Stimulated activated CD4-positive, alpha-beta T cell treated with anti-CD3 and anti-CD28 coated beads, Interleukin-2, amount 100 ng/mL, for 48 hours (primary cell): ENCODE data around the gene TXNL1.
"Not testable (repeated sequence)": the region's sequence is repeated elsewhere in the genome, so short reads cannot be mapped to it uniquely, and the experiment has no call there.

ENCODE experiments used
- DNase-seq, 2 donors: peaks; one replicate each; pipeline ENCODE4 v3.0.0-alpha.2; 2020

TXNL1 gene

DNA sequence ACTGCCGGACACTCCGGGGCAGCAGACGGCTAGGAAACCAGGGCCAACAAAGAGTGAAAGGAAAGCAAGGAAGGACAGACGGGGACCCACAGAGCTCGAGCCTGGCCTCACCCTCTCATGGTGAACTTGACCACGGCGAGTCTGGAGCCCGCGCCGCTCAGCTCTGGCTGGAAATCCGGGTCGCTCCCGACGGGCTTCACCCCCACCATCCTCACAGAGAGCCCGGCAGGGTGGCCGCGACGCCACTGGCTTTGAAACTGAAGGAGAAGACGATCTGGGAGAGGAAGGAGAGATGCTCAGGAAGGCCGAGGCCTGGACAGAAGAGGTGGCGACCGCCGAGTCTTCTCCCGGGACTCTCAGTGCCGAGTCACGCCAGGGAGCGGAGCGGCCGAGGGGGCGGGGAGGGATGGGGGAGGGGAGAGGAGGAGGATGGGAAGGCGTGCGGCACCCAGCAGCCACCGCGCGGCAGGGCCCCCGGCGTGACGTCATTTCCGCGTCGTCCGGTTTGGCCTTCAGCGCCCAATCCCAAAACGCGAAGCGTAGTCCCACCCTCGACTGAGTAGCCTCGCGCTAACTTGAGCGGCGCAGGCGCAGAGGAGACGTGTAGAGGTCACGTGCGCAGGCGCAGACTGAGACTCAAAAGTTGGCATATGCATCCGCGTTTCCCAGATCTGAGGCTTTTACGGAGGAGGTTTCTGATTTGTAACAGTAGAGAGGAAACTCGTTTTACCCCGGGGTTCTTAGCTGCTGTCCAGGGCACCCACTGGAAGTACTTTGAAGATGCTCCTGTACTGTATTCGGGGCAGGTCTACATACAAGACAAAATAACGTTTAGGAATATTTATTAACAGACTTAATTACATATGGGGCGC is at the start of gene TXNL1:
TXNL1 (minus strand) TSS at position 361 of the 872 bp plus-strand sequence; CDS start at position 209, 152 bp downstream.
- peak; percentile 99 for DNase-seq

- DNase-seq = no peak
Observed at GRCh38 chr18:56684277-56684676, 45.9 kb upstream of the TXNL1 start.

DNA sequence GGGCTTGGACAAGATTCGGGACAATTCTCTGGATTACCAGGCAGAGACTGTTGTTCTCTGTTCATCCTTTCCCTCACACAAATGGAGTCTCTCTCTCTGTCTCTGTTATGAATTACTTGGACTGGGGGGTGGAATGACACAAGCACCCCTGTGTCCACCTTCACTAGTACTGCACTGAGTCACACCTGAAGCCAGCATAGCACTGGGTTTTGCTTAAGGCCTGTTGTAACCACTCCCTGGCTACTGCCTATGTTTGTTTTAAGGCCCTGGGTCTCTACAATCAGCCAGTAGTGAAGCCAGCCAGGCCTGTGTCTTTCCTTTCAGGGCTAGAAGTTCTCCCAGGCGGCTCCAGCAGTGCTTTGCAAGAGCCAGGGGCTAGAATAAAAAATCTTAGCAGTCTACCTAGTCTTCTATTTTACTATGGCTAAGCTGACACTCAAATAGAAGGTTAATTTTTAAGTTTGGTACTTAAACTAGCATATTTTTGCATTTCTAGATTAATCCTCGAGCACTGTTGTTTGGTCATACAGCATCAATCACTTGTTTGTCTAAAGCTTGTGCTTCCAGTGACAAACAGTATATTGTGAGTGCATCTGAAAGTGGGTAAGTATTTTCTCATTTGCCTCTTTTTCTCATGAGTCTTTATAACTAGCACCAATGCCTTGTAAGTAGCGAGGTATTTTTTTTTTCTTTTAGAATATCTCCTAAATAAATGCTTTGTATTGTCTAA is 40.6 kb upstream of the TXNL1 start:
- no peak for DNase-seq

DNA sequence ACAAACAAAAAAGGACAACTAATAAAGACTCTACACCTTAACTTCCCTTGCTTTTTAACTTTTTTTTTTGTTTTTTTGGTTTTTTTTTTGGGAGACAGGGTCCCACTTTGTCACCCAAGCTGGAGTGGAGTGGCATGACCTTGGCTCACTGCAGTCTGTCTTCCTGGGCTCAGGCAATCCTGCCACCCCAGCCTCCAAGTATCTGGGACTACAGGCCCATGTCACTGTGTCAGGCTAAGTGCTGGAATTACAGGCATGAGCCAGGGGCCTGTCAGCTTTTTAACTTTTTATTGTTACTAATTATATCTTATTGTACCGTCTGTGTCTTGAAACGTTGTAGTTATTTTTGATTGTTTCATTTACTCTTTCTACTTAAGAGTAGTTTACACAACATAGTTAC is 38.2 kb upstream of the TXNL1 start:
- DNase-seq = no peak

- DNase-seq = no peak
Observed at GRCh38 chr18:56672981-56673380, 34.6 kb upstream of the TXNL1 start.

DNA sequence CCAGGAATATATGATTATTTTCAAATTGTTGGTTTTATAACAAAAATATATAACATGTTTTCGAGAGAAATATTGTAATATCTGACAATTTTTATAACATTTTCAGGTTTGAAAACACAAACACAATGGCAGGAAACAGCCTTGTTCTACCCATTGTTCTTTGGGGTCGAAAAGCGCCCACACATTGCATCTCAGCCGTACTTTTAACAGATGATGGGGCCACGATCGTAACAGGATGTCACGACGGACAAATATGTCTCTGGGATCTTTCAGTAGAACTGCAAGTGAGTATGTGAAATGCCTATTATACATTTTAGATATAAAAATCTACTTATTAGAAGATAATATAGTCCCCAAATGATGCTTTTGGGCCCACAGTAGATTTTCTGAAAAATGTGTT is 34.0 kb upstream of the TXNL1 start:
- no peak for DNase-seq

DNA sequence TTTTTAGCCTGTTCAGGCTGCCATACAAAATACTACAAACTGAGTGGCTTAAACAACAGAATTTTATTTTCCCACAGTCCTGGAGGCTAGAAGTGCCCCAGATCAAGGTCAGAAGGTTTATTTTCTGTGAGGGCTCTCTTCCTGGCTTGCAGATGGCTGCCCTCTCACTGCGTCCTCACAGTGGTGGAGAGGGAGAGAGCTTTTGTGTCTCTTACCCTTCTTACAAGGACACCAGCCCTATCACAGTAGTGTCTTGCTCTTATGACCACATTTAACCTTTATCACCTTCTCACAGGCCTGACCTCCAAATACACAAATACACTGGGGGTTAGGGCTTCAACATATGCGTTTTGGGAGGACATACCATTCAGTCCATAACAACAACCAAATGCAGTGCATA is 24.5 kb upstream of the TXNL1 start:
- DNase-seq = no peak

DNA sequence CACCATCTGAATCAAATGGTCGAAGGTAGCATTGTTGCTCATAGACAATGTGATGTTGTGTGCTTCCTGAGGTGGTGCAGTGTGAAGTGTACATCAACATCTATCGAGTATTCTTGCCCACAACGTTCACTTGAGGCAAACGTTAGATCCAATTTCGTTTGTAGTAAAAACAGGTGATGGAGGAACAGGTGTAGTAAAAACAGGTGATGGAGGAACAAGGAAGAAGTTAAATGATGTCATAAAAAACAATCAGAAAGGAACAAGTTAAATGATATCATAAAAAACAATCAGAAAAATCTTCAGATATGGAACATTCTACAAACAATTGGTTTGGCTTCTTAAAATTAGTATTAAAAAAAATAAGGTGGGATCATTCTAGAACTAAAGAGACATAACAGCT is 24.1 kb upstream of the TXNL1 start:
- no peak for DNase-seq

DNA sequence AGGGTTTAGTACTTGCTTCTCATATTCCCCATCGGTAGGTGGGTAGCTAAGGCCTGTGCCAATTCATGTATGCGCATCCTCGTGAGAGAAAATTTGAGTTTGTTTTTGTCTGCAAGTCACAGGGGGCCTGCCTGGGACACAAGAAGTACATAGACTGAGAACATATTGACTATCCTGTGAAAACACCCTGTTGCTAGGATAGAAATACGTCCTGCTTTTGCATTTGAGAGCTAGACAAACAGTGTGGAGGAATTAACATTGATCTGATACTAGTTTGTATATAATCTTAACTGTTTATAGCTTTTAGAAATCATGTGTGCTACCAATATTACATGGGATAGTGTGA is 23.6 kb upstream of the TXNL1 start:
- DNase-seq = no peak

DNA sequence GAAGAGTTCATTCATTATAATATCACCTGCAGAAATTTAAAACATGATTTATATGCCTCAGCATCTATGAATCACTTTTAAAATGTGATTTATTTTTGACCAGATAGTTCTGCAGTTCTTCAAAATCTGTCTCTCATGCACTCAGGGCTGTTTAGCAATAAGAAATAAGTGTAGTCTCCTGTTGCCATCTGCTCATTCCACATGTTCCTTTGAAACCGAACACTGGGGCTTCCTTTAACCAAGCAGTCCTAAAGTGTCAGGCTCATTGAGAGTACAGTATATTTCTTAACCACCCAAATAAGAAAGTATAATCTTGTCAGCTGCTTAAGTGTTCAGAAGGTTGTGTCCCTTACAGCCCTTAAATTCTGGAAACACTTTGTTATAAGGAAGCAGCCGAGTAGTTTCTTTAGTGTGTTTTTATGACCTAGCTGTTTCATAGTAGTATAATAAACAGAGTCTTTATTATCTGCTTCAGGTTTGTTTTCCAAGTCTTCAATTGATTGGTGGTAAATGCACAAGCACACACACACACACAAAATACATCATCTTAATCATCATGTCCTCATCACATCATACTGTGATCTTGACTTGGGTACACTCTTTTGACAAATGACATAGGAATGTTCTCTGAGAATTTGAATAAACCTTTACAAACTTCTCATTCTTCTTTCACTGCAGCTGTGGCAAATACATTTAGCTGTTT is 23.1 kb upstream of the TXNL1 start:
- DNase-seq = no peak

DNA sequence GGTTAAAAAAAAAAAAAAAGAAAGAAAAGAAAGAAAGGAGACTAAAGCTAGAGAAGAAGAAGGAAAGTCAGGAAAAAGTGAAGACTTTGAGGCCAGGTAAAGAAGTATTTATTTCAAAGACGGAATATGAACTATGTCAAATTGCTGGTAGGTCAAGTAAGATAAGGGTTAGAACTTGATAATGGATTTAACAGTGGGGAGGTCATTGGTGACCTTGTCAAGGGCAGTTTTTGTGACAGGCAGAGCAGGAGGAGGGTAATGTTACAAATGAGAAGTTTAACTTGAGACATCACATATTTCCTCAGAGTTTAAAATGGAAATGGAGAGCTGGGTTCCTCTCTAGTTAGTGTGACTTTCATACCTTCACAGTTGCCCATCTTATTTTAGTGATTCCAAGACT is 22.3 kb upstream of the TXNL1 start:
- no peak for DNase-seq

GRCh38 chr18:56659111-56659510 is 20.7 kb upstream of the TXNL1 start:
- no peak for DNase-seq

DNA sequence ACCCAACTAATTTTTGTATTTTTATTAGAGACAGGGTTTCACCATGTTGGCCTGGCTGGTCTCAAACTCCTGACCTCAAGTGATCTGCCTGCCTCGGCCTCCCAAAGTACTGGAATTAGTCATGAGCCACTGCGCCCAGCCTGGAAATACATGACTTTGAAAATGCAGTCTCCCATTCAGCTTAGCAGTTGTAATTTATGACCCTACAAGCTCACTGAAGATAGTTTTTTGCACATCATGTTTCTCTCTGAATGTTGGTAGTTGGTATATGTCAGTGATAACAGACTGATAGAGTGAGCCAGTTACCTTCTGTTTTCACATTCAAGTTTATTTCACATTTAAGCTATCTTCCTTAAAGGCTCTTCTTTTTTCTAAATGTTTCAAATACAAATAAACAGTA is 19.9 kb upstream of the TXNL1 start:
- no peak for DNase-seq

DNA sequence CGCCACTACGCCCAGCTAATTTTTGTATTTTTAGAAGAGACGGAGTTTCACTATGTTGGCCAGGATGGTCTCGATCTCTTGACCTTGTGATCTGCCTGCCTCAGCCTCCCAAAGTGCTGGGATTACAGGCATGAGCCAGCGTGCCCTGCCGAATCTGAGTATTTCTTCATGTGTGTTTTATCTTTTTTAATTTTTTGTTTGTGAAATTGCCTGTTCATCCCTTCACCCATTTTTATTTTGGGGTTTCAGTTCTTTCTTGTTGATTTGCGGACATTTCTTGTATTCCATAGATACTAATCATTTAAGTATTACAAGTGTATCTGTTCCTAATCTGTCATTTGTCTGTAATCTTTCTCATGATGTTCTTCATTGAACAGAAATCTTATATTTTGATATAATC is 15.9 kb upstream of the TXNL1 start:
- not testable (repeated sequence) for DNase-seq

DNA sequence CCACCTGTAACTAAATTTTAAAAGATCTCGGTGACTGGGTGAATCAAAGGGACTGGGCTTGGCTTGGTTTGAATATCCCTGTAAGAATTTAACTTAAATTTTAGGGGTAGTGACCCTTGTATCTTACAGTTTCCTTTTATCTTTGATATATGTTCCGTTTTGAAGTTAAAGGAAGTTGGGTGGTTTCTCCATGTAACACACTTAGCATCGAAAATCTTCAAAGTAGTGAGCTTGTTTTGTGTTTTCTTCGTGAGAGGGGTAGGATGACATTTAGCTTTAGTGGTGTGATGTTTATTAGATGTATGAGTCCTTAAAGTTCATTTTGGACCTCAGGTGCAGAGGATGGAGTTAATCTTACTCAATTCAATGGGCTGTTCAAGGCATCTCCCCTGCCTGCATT is 14.4 kb upstream of the TXNL1 start:
- no peak for DNase-seq

GRCh38 chr18:56651771-56652092 is 13.3 kb upstream of the TXNL1 start:
- no peak for DNase-seq

DNA sequence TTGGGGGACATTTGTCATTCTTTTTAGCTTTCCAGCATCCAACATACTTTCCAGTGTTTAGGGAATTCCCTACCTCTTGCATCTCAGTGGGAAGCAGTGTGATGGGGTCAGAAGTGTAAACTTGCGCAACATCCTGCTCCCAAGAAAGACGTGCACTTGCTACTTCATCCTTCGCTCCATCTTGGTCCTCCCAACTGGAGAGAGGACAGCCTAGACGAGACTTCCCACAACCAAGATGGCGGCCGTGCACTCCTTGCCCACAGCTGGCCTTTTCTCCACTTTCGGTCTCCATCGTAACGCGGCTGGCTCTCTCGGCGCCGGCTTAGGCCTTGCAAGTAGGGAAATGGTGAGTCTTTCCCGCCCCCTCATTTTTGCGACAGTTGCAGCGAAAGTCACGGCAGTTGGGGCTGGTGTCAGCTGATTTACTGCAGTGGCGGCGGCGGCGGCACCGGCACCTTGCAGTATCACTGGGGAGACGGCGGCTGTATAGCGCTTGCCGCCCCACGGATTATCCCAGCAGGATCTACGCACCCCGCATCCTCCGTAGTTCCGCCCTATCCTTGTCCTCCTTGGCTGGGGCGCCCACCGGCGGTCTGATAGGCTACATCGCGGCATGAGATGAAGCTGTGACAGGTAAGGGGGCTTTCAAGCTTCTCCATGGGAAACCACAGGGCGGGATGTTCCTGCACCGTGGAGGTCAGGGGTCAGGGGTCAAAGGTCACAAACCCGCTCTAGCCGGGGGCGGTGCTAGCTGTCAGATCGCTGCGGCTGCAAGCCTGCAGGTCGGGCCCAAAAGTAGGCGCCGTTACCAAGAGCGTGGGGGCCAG is 12.8 kb upstream of the TXNL1 start, which contains the start of gene WDR7:
WDR7 (plus strand) TSS at position 416 of the 827 bp plus-strand sequence. CDS start 21,157 bp downstream, outside the sequence.
- DNase-seq = peak; percentile 91 to 92

DNA sequence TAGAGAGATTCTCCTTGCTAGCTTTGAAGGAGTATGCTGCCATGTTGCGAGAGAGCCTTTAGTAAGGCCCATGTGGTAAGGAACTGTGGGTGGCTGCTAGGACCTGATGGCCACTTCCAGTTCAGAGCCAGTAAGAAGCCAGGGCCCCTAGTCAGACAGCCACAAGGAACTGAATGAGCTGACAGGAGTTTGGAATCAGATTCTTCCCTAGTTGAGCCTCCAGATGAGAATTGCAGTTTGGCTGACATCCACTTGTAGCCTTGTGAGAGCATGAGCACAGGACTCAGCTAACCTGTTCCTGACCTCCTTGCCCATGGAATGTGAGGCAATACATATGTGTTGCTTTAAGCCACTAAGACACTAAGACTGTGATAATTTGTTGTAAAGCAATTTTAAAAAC is 11.6 kb upstream of the TXNL1 start:
- DNase-seq = no peak

DNA sequence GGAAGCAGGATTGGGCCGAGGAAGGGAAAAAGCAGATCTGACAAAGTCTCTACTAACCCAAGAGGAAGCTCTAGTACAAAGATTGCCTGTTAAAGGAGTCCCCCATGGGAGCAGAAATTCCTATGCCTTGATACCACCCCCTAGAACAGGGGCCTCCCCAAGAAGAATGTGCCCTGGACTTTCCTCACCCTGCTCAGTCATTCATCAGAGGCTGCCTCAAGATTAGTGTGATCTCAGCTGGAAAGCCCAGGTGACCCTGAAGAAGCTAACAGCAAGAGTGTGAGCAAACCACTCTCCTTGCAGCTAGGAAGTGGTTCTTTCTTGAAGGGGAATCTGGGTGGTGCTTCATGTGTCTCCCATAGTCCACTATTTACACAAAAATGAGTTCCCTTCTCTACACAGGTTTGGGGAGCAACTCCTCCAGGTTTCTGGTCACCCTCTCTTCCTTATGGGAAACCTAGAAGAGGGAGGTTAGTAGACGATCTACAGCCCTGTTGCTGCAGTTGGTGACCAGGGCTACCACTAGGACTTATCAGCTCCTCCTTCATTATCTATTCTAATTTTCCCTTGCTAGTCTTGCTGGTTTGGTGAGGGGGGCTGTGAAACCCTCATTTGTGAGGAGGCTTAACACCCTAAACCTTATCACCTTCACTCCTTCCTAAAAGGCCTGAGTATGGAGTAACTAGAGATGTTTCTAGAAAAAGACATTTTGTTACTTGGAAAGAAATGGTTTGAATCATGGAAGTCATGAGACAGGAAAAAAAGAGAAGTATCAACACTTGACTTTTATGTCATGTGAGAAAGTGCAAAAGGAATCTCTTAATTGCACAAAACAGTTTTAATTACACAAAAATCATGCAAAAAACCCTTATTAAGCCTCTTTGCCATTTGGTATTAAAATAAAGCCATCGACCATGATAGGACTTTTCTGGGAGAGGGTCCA is 9.8 kb upstream of the TXNL1 start:
- no peak for DNase-seq

DNA sequence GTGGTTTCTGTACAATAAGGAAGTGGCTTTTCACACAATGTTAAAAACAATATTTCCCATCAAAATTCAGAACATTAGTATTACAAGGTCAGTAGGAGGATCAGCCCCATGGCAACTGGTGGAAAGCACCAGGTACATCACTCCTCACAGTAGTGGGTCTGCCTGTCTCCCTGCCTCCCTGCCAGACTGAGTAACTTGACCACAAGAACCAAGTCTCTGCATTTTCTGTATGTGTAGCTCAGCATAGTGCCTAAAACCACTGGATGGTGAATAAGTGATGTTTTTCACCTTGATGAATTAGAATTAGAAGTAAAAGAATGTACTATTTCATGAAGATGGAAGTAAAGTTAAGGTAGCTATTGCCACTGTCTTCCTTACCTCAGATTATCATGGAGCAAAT is 8.7 kb upstream of the TXNL1 start:
- no peak for DNase-seq

DNA sequence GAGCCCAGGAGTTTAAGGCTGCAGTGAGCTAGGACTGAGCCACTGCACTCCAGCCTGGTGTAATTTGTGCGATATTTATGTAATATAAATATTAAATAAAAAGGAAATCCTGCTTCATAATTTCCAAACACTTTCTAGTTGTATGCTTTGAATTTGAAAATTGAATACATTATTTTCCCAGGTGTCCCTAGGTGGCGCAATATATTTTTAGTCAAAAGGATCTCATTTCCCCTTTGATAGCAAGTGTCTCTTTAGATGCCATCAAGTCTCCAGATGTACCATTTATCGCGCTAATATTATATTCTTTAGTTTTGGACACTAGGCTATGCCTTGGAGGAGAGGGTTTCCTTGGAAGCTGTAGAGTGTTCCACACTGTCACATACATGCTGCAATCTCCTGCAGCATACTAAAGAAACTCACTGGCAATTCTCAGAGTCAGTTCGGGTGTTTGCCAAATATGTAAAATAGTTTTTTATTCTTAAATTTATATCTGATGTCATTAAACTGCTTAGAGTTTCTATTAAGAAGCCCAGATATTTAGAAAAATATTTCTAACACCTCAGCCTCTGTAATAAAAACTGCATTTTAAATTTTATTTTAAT is 7.1 kb upstream of the TXNL1 start:
- DNase-seq = no peak
